RCC 7860 (cell line): ENCODE measurements around the gene CD59.

Experiments used
- DNase-seq: peaks from one replicate; pipeline ENCODE4 v3.0.0-alpha.2; 2015; ENCODE audit warnings: low spot score
- FAIRE-seq: peaks from 2 replicates; lab custom pipeline; 2012; peaks lifted over from hg19 to GRCh38; lab: Jason Lieb, UNC

CD59 gene, protein sequence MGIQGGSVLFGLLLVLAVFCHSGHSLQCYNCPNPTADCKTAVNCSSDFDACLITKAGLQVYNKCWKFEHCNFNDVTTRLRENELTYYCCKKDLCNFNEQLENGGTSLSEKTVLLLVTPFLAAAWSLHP

DNA sequence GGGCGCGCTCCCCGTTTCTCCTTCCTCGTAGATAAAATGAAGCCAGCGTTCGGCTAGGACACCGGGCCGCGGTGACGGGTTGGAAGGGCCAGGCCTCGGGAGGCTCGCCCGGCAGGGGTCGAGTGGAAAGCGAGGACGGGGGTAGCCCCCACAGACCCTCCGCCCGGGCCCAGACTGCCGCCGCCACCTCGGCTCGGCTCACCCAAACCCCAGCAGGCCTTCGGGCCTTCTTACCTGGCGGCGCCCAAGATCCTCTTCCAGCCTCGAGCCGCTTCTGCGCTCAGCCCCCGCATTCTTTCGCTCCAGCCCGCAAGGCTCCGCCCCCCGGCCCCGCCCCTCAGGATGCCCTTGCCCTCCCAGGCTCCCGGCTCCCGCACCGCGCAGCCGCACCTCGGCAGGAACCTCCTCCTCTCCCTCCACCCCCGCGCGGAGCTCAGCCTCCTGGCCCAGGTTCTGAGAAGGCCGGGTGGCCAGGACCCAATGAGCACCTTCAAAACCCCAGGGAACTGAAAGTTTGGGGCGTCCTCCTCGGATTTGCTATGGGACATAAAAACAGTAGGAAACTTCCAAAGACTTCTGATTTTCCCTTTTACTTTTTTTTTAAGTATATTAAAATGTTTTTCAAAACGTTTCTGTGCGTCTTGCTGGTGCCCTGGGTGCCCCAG is at the start of gene CD59:
Gene CD59 (minus strand): TSS at position 276 of the 665 bp plus-strand sequence. CDS start 13,978 bp downstream, outside the sequence.
- DNase-seq (peak; percentile 73), FAIRE-seq (no peak)

DNA sequence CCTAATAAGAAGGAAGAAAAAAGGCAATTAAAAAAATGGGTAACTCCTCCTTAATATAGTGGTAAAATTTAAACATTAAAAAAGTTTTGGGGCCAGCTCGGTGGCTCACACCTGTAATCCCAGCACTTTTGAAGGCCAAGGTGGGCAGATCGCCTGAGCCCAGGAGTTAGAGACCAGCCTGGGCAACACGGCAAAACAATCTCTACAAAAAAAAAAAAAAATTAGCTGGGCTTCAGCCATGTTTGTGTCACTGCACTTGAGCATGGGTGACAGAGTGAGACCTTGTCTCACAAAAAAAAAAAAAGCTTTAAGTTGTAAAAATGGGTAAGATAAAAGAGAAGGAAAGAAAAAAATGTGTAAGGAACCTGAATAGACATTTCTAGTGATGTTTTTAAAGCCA is 49.4 kb upstream of the CD59 start:
- FAIRE-seq (no peak), DNase-seq (no peak)

DNA sequence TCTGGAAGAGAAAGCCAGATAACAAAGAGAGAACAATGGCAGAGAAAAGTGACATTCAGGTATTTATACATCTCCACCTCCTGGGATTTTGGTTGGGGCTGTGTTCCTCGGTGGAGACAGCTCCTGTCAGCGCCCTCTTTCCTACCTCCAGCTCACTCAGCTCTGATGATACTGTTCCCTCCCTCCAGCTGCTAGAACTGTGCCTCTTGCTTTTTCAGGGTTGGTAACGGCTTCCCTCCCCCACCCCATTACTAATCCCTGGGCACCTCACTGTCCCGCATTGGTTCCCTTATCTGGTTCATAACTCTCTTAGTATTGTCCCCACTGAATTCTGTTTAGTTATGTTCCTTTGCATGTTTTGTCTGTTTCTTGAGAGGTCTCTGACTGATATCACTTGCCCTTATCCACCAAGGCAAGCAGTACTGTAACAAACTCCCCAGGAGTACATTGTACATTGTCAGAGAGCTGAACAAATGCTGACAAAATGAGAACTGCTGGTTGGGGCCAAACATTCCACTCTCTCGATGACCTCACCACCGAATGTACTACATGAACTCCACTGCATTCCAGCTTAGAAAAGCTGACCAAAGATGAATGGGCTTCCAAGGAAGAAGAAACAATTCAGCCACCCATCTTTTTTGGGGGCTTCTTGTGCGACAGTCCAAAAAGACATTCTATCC is 43.8 kb upstream of the CD59 start:
- DNase-seq = peak; percentile 20
- FAIRE-seq = no peak

DNA sequence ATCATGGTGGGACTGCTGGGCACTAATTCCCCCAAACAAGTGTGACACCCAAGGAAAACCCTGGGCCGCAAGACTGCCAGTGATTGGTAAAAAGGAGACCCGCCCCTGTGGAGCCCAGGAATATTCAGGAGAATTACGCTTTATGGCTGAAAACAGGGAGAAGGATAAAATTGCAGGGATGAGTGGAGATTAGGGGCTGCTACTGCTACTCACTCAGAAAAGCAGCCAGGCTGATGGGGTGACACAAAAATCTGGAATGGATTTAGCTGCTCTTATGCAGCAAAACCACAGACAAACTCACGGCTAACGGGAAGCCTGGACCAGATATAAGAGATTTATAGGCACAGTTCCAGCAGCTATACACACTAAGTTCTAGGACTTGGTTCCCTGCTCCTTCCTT is 42.5 kb upstream of the CD59 start:
- no peak for FAIRE-seq
- DNase-seq = peak; percentile 11

DNA sequence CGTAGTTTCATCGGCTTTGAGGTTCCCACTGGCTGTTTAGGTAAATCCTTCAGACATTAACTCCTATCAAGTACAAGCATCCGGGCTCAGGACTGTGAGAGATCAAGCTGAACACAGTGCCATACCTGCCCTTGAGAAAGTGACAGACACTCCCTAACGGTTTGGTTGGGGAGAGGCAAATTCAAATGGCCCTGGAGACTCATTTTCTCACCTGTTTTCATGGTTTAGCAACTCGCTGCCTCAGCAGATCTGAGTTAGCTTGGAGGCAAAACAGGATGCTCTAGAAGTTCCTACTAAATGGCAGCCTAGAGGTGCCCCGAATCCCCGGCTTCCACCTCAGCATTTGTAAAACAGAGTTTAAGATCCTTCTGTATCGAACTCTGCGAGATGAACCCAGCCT is 41.7 kb upstream of the CD59 start:
- no peak for DNase-seq
- no peak for FAIRE-seq

DNA sequence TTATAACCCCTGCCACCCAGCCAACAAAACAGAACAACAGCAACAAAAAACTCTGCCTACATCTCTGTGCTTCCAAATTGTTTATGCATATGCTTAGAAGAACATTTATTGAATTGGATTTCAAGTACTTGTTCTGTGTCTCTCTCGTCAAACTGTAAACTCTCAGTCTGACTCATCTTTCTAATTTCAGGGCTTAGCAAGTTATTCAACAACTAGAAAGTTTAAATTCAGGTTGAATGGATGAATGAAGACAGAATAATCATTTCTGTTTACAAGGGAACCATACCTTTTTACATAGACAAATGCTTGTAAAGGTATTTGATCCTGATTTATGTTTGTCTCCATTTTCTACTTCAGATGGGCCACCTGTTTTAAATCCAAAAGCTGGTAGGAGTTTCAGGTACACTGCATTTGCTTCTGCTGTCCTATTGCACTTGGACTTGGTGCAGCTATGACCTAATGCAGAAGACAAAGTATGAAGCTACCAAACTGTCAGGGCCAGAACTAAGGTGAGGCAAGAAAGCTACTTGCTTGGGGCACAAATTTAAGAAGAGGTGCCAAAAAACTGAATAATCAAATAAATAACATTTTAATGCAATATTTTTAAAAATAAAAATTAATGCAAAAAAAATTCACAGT is 39.7 kb upstream of the CD59 start:
- DNase-seq = no peak

DNA sequence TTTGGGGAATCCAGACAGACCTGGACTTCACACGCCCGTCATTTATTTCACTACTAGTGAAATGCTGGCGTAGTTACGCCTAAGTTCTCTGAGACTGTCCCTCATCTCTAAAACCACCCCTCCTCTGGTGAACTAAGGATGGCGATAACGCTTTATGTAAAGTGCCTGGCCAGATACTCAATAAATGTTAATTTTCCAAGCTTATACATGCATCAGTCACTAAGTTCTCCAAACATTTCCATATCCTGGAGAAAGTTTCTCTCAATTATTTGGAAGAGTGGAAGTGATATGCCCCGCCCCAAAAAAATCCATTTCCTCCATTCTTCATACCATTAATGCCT is 39.2 kb upstream of the CD59 start:
- no peak for FAIRE-seq
- no peak for DNase-seq

More for the DNA sequence above, 39.7 kb upstream of the CD59 start:
- FAIRE-seq = peak; percentile 62

DNA sequence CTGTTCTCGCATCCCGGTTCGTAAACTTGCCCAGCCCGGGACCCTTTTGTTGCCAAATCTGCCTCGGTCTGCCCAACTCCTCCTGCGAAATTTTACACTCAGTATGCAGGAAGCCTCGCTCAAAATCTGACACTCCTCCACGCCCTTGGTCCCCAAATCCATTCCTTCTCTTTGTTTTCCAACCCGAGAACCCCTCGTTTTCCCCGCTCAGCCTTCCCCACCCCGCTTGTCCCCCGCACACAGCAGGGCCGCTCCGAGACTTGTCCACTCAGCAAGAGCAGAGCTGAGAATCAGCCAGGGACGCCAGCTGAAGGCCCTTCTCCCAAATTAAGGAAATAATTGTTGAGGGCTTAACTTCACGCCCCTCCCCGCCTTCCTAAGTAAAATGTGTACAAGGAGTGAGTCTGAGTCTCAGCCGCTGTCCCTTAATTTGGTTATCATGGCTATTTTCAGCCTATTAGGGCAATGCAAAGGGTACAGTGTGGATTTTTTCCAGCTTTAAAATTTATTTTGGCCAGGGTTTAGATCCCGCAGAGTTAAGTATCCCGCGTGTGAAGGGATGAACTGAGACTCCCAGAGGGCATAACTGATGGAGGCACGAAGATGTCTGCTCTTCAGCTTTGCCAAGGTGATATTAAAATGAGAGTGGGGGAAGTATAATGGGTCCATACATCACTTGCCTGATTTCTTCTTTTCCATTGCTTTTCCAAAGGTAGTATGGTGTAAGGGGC is 38.7 kb upstream of the CD59 start:
- FAIRE-seq (no peak), DNase-seq (no peak)

DNA sequence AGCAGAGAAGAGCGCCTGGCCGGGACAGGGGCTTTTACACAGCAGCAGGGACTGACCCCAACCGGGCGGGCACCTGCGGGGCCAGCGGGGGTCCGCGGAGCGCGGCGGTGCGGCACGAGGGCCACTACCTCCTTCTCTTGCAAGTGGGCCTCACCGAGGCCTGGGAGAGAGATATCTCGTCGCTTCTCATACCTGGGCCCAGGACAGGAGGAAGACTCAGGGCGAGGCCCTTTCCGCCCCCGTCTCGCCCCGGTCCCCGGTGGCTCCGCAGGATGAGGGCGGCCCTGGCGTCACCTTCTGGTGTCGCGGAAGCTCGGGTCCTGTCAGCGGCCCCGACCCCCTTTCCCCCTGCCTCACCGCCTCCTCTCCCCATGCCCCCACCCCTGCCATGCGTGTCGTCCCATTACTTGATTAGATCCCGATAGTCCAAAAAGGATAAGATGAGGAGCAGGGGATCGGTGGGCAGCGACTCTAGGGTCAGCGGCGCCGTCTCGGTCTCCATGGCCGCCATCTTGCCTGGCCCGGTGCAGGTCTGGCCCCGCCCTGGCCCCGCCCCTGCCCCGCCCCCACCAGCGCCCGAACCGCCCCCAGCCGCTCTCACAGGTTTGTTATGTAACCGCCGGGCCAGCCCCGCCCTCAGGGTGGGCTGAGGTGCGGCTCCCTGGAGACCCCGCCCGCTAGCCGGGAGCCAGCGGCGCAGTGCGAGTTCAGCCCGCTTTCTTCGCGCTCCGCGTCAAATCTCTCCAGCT is 37.9 kb upstream of the CD59 start, which contains the start of gene FBXO3:
Gene FBXO3 (minus strand): TSS at position 534 of the 749 bp plus-strand sequence. CDS start 23 bp downstream, at position 511.
- FAIRE-seq = no peak
- peak; percentile 50 for DNase-seq

DNA sequence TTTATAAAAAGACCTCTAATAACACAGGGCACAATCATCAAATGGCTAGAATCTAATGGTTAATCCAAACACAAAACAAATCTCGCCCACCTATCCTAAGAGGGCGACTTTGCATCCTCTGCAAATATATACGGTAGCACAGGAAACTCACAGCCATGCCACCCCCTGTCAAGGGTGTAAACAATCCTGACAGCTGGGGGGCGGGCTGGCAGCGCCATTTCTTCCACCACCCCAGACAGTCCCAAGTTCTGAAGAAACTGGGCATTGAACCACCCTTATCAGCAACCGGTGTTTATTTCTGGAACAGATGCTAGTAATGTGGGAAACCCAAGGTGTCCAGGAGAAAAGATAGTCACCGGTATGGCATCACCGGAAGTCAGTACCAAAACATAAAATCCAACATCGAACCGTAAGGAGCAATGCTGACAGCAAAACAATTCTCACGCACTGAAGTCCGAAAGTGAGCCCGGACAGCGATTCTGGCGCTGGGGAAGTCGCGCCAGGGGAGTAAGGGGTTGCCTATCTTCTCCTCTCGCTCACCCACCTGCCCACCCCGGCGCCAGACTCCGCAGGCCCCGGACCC is 37.3 kb upstream of the CD59 start:
- DNase-seq = no peak

DNA sequence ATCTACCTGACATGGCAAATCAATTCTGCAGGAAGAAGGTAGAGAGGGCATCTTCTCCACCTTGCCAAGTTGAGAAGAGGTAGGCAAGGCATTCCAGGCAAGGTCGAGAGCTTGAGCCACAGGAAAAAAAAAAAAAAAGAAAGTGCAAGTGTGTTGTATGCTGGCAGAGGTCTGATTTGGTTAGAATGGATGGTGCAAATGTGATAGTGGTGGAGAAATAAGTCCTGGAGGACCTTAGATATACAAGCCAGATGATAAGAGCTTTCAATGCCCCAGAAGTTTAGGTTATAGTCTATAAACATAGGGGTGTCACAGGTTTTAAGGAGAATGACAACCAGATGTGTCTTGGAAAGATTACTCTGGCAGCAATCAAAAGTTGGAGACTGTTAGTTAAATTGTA is 36.6 kb upstream of the CD59 start:
- no peak for FAIRE-seq
- DNase-seq = no peak

More for the DNA sequence above, 37.3 kb upstream of the CD59 start:
- no peak for FAIRE-seq

DNA sequence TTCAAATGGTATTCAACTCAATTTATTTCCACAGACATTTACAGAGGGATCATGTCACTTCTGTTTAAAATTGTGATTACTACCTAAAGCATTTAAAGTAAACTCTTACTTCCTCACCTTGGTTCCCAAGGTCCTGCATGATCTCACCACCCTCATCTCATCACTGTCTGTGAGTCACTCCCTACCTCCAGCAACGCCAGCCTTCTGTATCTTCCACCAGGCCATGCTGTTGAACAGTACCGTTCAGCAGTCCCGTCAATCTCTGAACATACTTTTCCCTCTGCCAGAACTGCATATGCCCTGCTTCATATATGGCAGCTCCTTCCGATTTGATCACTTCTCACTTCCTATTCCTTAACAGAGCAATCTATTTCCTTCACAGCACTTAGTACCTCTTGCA is 36.1 kb upstream of the CD59 start:
- DNase-seq (peak; percentile 52), FAIRE-seq (no peak)

DNA sequence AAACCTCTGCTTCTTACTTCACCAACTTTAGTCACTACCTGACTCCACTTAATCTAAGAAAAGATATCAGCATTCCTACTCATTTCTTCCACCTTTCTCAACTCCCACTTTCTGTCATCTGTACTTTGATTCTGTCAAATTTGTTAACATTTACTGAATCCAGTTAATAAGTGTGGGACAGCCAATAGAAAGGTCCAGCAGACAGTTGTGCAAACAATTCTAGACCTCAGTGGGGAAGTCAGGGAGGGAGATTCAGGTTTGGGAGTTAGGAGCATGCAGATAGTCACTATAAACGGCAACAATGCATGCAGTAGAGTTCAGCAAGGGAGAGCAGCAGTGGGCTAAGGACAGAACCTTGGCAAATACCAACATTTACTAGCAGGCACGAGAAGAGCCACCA is 34.0 kb upstream of the CD59 start:
- no peak for FAIRE-seq
- no peak for DNase-seq

DNA sequence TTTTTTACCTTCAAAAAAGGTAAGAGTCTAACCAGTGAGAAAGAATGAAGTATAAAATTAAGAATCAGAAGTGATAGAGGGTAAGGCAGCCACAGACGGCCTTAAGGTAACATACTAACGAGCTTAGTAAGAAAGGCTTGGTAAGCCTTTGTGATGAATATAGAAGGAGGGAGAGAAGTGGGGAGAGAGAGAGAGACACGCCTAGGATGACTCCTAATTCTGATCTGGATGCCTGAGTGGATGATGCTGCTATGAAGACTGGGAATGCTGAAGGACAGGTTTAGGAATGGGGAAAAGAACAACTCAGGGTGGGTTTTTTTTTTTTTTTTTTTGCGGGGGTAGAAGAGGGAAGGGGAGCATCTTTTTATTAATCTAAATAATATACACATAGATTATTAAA is 33.3 kb upstream of the CD59 start:
- no peak for DNase-seq
- no peak for FAIRE-seq

DNA sequence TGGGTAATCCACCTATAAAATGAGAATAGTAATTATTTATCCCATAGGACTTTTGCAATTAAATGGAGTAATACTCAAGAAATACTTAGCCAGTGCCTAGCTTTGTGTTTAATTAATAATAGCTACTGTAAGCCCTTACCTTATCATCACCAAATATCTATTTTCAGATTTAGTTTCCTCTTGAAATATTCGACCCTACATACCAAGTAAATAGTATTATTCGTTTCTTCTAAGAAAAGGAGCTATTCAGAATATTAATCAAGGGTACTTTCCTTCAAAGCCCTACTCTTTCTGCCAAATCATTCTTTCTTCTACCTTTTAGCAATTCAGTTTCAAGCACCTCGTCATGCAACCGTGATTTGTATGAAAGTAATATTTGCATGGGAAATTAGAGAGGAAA is 31.4 kb upstream of the CD59 start:
- DNase-seq (no peak), FAIRE-seq (no peak)

DNA sequence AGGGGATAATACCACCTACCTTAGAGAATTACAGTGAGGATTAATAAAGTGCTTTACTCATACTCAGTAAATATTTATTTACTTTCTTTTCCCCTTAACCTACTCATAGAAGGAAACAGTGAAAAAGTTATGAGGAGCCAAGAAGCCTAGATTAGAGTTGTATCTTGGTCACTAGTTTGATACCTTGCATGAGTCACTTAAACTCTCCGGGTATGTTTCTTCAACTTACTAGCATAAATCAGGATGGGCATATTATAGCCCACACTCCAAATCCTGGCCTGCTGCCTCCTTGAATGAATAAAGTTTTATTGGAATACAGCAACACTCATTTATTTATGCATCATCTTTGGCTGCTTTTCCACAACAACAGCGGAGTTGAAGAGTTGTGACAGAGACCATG is 29.9 kb upstream of the CD59 start:
- DNase-seq (no peak), FAIRE-seq (no peak)

DNA sequence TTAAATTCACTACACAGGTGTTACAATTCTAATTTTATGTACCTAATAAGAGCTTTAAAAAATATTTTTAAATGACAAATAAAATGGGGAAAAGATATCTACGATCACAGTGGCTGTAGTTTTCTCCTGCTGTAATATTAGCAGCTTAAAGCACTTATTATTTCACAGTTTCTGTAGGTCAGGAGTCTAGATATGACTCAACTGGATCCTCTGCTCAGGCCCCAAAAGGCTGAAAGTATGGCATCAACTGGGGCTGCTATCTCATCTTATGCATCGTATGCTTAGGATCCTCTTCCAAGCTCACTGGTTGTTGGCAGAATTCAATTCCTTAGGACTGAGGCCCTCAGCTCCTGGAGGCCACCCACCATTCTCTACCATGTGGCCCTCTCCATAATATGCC is 25.2 kb upstream of the CD59 start:
- DNase-seq (no peak), FAIRE-seq (no peak)

DNA sequence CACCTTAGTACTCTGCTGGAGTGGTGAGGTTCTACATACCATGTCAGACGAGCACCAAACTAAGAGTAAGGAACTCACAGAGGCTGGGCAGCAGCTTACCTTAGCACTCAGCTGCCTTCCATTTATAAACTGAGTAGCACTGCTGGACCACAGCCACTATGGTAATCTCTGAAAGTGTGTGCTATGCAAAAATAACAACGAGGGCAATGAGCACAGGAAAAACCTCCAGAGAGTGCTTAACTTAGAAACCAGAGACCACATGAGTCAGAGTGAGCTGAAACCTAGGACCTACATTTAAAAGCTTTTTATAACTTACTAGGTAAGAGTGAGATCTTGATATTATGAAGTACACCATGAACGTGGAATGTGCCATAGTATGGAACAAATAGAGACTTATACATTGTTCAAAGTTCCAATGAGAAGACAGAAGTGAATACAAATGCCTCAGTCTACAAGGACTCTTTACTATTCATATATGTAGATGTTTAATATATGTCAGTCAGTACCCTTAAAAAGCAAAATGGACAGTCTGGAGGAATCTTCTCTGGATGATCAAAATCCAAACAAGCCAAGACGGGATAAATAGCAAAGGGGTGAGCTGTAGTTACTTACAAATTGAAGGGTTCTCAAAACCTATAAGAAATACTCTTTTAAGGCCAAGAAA is 17.2 kb upstream of the CD59 start:
- FAIRE-seq = no peak
- DNase-seq = no peak

DNA sequence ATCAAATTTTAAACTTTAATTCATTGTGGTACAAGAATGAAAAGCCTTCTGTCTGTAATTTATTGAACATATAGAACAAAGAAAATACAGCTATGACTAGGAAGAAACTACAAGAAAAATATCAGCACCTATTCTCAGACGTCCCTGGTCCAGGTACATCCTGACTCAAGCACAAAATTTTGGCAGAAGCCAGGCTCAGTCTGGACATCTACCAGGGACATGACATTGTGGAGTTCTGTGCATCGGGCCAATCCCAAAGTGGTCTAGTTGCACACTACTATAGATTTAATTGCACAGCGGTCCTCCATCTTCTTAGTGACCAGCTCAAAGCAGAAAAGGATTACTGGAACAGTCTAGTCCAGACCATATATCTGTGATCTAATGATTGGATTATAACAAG is 15.7 kb upstream of the CD59 start:
- FAIRE-seq (no peak), DNase-seq (no peak)

DNA sequence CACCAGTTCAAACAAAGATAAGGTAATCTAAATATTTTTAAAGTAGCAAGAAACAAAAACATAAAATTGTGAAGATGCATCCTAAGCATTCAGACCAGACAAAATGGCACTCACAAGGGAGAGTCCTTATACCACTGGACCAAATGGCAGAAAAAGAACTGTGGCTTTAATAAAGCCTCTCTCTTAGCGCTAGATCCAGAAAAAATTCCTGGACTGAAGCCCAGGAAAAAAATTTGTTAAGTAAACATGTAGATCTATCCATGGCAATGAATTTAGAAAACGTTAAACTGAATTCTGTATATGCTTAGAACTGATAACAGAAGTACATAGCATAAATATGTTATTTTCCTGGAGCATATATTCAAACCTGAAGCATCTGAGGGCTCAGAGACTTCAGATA is 11.8 kb upstream of the CD59 start:
- no peak for FAIRE-seq

More for the DNA sequence above, 11.8 kb upstream of the CD59 start:
- DNase-seq = no peak
